Medulla oblongata (tissue), 1 donor: Measurements from ENCODE around the gene SPEN.
A peak's percentile ranks its signal among the peaks of the same experiment; 100 is the strongest.
"Not testable (repeated sequence)": the region's sequence is repeated elsewhere in the genome, so short reads cannot be mapped to it uniquely, and the experiment has no call there.

ENCODE experiments used
- DNase-seq: peaks from one replicate; pipeline ENCODE4 v3.0.0-alpha.2; 2015; ENCODE audit errors: extremely low spot score

Gene SPEN, protein sequence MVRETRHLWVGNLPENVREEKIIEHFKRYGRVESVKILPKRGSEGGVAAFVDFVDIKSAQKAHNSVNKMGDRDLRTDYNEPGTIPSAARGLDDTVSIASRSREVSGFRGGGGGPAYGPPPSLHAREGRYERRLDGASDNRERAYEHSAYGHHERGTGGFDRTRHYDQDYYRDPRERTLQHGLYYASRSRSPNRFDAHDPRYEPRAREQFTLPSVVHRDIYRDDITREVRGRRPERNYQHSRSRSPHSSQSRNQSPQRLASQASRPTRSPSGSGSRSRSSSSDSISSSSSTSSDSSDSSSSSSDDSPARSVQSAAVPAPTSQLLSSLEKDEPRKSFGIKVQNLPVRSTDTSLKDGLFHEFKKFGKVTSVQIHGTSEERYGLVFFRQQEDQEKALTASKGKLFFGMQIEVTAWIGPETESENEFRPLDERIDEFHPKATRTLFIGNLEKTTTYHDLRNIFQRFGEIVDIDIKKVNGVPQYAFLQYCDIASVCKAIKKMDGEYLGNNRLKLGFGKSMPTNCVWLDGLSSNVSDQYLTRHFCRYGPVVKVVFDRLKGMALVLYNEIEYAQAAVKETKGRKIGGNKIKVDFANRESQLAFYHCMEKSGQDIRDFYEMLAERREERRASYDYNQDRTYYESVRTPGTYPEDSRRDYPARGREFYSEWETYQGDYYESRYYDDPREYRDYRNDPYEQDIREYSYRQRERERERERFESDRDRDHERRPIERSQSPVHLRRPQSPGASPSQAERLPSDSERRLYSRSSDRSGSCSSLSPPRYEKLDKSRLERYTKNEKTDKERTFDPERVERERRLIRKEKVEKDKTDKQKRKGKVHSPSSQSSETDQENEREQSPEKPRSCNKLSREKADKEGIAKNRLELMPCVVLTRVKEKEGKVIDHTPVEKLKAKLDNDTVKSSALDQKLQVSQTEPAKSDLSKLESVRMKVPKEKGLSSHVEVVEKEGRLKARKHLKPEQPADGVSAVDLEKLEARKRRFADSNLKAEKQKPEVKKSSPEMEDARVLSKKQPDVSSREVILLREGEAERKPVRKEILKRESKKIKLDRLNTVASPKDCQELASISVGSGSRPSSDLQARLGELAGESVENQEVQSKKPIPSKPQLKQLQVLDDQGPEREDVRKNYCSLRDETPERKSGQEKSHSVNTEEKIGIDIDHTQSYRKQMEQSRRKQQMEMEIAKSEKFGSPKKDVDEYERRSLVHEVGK (N-terminal part only)

DNA sequence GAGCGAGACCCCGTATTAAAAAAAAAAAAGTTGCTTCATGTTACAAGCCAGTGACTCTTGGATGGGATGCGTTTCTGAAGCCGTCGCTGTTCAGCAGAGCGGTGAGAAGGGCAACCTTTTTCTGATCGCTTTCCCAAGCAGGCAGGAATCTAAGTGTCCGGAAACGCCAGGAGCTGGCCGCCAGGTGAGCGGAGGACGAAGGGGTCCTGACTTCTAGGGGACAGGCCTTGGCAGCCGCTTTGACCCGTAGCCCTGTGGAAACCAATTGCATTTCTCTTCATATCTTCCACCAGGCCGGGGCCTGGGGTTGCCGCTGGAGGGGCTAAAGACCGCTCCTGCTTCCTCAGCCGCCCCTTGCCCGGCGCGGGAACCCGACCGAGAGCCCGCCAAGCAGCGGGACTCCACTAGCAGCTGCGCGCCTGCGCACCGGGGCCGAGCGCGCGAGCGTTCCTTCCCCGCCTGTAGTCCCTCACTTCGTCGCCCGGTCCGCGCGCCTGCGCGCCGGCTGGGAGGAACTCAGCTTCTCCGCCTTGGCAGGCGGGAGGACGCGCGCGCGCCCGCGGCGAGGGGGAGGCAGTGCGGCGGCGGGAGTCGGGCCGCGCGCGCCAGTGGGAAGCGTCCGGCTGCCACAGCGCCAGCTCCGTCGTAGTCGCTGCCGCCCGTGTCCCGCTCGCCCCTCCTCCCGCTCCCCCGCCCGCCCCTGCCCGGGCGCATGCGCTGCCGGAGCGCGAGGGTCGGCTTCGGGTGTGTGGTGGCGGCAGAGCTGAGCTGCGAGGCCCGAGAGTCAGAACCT lies at the start of gene SPEN:
Gene SPEN (plus strand): TSS at position 608 of the 793 bp plus-strand sequence. CDS start 361 bp downstream, outside the sequence.
- DNase-seq, result peak; percentile 98

DNA sequence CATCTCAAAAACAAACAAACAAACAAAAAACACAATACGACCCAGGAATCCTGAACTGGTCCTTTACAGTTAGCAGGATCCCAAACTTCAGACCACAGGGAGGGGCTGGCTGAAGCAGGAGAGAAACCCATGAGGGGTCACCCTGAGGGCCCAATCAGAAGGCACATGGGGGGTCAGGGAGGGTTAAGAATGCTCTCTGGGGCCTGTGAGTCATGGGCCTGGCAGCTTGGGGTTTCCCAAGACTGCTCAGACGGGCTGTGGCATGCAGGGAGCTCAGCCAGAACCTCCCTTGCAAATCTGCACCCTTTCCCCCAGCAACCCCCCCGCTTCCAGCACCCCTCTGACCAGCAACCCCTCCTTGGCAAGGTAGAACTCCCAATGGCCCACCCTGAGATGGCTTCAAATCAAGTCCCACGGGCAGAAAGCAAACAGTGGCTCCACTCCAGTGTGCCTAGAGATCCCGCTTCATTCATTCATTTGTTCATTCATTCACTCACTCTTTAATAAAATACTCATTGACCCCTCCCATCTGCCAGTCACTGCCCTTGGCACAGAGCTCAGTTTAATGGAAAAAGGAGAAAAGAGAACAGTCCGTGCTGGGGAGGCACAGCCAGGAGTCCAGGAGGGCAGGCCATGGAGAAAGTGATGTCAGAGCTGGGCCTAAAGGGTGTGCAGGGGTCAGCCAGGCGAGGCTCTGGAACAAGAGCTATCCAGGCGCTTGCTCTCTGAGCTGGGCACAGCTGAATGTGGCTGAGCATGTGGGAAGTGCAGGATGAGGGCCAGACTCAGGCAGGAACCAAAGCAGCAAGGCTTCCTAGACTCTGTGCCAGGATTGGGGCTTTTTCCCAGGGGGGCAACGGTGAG lies 48.3 kb upstream of the SPEN start:
- peak; percentile 47 for DNase-seq

DNA sequence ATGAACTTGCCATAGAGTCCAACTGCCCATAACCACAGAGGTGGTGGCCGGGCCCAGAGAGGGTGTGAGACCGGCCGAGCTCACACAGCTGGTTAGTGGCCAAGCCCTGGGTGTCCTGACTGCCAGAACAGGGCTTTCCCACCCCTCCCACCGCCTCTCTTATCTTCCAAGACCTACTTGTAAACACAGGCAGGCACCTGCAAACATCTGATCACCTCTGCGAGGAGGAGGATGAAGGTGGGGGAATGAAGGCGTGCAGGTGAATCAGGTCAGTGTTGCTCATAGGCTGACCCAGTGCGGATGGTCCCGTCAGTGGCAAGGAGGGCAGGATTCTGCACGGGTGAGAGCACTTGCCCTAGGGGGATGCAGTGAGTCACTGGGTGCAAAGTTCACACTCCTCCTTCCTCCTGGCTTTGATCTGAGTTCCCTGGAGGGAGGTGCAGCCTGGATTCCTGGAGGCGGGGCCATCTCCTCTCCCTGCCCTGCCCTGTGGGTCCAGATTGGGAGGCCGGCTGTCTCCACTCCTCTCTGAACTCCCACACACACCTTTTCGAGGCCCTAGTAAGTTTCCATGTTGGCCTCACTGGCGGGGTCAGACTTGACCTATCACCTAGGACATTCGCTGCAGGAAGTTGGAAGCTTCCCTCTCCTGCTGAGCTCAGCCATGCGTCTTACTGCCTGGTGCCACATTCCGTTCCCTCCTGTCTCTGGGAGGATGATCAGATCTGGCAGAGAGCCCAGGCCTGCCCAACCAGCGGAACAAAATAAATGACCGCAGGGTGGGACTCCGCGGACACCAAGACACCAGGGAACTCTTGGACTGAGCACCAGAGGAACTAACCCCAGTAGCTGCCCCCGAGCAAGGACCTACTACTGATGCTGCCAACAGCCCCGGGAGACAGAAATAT lies 47.3 kb upstream of the SPEN start:
- no peak for DNase-seq

DNA sequence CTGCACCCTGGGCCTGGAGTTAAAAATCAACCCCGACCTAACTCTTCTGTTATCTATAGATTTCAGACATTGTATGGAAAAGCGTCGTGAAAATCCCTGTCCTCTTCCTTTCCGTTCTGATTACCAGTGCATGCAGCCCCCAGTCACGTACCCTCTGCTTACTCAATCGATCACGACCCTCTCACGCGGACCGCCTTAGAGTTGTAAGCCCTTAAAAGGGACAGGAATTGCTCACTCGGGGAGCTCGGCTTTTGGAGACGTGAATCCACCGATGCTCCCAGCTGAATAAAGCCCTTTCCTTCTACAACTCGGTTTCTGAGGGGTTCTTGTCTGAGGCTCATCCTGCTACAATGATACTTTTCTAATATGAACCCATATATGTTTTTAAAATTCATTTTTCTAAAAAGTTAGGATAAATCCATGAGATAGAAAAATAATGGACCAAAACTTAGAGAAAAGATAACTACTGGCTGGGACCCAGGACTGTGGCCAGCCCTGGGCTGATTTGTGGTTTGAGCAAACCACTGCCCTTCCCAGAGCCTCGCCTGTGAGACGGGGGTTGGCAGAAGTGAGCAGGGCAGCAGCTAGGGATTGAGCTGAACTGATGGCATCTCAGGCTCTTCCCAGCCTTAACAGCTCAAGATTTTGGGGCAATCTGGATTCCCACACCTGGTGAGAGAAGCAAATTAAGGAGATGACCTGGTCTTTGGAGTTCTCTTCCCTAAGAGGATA lies 45.1 kb upstream of the SPEN start:
- DNase-seq, result no peak

DNA sequence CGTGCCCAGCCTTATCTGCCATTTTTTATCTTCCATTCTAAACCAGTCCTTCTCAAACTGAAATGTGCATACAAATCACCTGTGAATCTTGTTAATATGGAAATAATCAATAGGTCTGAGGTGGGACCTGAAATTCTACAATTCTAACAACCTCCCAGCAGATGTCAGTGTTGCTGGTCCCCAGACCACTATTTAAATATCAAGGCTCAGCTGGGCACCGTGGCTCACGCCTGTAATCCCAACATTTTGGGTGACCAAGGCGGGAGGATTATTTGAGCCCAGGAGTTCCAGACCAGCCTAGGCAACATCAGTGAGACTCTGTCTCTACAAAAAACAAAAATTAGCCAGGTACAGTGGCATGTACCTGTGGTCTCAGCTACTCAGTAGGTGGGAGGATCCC lies 44.1 kb upstream of the SPEN start:
- DNase-seq, result peak; percentile 37

DNA sequence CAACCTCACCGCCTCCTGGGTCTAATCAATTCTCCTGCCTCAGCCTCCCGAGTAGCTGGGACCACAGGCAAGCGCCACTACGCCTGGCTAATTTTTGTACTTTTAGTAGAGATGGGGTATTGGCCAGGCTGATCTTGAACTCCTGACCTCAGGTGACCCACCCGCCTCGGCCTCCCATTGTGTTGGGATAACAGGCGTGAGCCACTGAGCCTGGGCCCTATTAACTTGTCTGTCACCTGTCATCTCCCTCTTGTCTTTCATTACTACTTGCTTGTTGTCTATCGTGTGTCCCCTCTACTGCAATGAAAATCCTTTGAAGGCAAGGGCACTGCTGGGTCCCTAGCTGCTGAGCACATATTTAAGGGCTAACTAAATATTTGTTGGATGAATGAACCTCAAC lies 43.4 kb upstream of the SPEN start:
- no peak for DNase-seq

DNA sequence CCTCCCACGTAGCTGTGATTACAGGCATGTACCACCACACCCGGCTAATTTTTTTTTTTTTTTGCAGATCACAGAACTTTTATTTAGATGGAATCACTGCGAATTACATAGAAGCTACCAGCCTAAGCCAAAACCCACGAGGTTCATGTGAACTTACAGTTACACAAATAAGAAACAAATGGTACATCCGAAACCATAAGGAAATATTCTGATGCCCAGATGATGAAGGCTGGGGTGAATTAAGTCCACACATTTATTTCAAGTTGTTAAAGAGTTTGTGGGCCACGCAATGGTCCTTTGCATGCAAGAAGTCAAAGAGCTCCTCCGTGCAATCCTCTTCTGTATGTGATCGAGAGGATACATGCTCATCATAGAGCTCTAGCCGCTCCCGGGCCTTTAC lies 40.4 kb upstream of the SPEN start:
- DNase-seq, result no peak

DNA sequence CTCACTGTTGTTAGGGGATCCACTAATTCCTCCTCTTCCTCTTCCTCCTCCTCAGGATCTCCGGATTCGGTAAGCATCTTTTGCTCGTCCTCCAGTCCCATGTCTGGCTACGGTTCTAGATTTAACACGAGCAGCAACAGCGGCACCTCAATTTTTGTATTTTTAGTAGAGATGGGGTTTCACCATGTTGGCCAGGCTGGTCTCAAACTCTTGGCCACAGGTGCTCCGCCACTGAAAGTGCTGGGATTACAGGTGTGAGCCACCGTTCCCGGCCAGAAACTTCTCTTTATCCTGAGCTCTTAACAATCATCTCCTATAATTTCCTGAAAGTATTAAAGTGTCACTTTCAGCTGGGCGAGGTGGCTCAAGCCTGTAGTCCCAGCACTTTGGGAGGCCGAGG lies 40.0 kb upstream of the SPEN start, which contains the start of gene UQCRHL:
Gene UQCRHL (minus strand): TSS at position 101 of the 400 bp plus-strand sequence. CDS start 0 bp downstream, at position 101.
- DNase-seq, result not testable (repeated sequence)

DNA sequence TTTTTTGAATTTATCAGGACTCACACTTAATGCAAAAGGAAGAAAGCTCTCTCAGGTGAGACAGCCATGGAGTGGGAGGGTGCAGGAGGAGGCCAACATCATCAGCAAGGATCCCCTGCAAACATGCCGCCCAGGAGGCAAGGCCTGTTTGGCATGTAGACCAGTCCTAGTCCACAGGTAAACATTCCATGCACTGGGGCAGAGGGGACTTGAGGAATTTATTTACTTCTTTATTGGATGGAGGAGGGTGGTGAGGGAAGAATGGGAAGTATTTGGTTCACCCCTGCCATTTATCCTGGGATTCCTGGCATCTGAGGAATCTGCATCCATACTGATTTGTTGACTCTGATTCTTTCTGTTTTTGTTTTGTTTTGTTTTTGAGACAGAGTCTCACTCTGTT lies 38.6 kb upstream of the SPEN start:
- DNase-seq, result no peak

DNA sequence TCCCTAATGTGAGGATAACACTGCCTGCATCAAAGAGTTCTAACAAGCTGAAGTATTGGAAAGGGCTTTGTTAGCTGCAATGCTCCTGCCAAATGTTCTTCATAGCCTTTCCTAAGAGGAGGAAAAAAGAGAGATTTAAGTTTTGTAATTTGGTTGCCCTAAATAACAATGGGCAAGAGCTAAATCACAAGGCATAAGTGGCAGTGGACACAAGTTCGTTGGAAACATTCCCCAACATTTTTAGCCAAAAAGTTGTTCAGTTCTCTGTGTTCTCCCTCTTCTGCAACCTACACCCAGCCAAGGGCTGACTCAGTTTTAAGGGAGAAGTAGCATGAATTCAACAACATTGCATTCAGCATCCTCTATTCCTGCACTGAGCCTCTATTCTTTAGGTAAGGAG lies 37.4 kb upstream of the SPEN start:
- DNase-seq, result peak; percentile 75

DNA sequence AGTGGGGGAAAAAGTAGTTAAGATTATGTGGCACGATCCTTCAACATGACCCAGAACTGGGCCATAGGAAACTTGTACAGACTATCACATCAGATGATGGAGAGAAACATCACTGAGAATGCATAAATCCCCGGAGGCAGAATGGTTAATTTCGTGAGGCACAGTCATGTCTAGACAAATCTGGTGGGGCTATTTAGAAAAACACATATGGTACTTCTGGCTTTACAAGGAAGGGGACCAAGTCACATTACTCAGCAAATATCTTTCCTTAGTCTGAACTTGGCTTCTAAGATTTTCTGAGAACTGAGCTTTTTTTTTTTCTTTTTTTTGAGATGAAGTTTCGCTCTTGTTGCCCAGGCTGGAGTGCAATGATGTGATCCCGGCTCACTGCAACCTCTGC lies 30.8 kb upstream of the SPEN start:
- no peak for DNase-seq

DNA sequence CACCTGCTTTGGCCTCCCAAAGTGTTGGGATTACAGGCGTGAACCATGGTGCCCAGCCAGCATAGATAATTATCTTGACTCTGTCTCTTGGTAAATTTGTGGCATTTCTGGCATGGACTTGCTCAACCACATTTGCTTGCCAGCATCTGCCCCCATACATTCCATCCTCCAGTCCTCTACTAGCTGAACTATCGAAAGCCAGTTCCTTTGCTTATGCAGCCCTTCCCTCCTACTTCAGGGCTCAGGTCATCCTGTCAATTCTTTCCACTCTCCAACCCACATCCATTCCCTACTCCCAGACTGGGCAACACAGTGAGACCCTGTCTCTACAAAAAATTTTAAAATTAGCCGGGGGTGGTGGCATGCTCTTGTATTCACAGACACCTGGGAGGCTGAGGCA lies 27.0 kb upstream of the SPEN start:
- no peak for DNase-seq

DNA sequence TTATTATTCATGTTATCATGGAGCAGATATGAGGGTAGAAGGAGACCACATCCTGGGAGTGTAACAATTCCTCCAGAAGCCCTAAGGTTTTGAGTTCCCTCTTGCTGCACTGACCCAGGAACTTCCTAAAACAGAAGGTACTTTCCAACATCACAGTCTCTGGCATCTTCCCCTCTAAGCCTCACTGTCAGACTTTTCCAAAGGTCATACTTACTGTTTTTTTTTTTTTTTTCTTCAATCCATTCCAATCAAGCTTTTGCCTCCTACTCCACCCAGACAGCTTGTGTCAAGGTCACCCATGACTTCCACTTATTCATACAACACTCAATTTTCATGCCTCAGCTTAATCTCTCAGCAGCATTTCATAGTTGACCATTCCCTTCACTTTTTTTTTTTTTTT lies 21.7 kb upstream of the SPEN start:
- DNase-seq, result peak; percentile 24

DNA sequence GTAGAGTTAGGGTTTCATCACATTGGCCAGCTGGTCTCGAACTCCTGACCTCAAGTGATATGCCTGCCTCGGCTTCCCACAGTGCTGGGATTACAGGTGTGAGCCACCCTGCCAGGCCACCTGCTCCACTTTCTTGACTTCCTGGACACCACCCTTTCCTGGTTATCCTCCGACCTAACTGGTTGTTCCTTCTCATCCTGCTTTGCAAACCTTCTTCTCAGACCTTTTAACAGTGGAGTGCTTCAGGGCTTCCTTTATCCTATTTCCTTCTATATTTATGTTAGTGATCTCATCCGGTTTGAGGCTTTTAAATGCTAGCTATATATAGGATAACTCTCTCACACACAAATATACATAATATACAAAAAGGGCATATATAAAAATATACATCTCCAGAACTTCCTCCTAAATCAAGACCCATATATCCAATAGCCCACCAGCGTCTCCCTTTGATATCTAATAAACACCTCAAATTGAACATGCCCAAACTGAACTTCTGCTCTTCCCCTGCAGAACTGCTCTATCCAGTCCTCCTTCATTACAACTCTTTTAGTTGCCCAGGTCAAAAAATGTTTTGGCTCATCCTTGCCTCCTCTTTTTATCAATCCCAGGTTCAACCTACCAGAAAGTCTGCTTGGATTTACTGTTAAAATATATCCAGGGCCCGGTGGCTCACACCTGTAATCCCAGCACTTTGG lies 20.5 kb upstream of the SPEN start:
- no peak for DNase-seq

DNA sequence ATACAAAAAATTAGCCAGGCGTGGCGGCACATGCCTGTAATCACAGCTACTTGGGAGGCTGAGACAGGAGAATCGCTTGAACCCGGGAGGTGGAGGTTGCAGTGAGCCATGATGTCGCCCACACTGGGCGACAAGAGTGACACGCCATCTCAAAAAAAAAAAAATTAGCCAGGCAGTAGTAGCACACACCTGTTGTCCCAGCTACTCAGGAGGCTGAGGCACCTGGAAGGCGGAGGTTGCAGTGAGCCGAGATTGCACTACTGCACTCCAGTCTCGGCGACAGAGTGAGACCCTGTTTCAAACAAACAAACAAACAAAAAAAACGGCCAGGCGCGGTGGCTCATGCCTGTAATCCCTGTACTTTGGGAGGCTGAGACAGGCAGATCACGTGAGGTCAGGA lies 19.9 kb upstream of the SPEN start:
- DNase-seq, result not testable (repeated sequence)

DNA sequence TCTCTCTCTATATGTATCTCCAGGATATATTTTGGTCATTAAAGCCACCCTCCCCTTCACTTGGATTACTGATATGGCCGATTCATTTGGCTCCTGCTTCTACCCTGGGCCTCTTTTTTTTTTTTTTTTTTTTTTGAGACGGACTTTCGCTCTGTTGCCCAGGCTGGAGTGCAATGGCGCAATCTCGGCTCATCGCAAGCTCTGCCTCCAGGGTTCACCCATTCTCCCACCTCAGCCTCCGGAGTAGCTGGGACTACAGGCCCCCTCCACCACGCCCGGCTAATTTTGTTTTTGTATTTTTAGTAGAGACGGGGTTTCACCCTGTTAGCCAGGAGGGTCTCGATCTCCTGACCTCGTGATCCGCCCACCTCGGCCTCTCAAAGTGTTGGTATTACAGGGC lies 18.6 kb upstream of the SPEN start:
- DNase-seq, result not testable (repeated sequence)

DNA sequence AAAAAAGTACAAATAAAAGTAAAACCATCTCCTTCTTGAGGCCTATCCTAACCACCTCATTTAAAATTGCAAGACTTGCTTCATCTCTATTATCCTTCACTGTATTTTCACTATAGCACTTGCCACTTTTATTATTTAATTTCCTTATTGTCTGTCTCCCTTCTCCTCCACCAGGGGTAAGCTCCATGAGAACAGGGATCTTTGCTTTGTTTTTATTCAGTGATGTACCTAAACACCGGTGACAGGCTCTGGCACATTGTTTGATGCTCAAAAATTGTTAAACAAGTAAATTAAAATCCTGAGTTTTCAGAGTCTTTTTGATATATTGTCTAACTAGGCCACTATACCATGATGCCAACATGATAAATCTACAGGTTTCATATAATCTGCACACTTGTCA lies 17.2 kb upstream of the SPEN start:
- DNase-seq, result no peak
